HG03469 (cell line): ENCODE results near the gene IL2RA.
"Not testable (repeated sequence)": the region's sequence is repeated elsewhere in the genome, so short reads cannot be mapped to it uniquely, and the experiment has no call there.

Experiments
- ATAC-seq: cut with Tn5 transposase; IDR thresholded peaks from one replicate; pipeline ENCODE4 v1.9.1; 2021; ENCODE audit warnings: mild to moderate bottlenecking, moderate library complexity, moderate number of reproducible peaks; ENCODE audit not compliant: unreplicated experiment

IL2RA gene

DNA sequence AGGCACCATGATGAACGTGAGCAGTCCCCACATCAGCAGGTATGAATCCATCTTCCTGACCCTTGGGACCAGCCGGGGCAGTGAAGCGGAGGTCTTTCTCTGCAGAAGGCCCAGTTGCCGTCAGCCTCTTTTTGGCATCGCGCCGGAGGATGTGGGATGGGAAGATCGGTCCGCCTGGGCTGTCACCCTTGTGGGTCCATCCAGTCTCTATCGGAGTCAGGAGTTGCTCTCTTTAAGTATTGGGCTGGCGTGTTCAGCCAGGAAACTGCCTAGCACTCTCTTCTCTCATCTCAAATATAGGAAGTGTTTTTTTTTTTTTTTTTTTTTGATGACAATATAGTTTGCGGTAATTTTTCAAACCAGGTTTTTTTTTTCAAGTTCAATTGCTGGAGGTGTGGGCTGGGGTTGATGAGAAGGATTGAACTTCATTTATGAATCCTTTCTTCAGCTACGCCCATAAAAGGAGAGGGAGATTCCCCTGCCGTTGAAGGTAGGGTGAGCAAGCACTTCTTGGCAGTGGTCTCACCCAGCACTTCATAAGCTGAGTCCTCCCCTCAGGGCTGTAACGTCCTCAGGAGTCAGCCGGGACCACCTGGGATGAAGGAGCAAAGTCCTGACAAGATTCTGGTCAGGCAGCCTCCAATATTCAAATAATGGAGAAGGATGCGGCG is at the start of gene IL2RA:
Gene IL2RA (minus strand): TSS at position 267 of the 671 bp plus-strand sequence. CDS start 216 bp downstream, at position 51.
- no peak for ATAC-seq

DNA sequence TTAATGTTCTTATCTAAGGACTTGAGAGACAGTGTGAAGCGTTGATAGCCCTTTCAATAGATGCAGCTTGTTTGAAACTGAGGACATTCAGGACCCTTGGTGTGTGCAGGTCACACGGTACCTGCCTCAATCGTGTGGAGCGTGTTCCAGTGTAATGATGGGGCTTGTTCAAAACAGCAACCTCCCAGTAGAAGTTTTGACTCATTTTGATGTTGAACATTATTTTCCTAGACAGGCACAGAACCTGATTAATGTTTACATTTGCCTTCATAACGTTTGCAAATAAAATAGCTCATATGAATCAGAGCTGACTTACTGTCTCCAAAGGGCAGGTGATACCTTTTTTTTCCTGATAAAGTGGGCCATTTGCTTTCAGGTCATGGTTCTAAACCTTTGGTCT is 48.0 kb upstream of the IL2RA start:
- ATAC-seq, result no peak

DNA sequence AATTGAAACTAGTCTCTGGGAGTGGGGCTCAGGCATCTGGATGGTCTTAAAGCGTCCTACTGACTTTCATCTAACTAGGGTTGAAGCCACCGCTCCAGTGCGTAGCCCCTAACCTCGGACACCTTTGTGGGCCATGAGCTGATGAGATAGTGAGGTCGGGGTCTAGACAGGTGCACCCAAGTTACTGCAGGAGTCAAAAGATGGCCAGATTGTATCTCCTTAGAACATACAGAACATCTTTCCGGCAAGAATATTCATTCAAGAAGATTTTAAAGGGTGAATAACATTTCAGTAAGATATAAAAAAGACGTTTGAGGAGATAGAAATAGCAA is 47.2 kb upstream of the IL2RA start:
- ATAC-seq, result no peak

DNA sequence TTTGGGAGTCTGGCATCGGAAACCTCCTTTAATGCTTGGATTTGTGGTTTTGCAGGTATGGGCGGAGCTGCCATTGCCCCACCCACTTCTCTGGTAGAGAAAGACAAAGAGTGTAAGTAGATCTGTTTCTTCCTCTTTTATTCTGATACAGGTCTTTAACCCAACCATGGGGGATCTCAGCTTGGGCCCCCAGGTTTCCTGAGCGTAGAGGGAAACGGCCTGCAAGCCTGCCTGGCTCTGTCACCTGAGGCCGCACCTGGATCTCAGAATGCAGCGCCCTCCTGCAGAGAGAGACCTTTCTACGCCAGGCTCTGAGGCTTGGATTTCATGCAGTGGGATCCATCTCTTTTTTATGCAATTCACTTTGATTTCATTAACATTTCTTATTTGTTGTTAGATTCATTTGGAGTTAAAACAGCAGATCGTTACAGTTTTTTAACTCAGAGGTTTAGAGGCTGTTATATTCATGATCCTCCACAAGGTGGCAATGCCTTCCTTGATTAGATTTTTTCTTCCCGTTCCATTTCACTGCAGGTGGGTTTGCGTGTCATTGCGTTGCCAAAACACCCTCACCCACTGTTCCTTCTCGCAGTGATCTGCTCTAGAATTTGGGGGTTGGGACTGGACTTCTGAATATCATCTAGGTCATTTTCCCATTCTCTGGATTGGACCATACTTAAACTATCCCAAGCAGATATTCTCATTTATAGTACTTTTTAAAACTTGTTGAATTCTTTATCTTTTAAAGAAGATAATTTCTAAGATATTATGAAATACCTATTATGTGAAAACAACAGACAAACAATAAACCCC is 46.7 kb upstream of the IL2RA start:
- ATAC-seq, result no peak

DNA sequence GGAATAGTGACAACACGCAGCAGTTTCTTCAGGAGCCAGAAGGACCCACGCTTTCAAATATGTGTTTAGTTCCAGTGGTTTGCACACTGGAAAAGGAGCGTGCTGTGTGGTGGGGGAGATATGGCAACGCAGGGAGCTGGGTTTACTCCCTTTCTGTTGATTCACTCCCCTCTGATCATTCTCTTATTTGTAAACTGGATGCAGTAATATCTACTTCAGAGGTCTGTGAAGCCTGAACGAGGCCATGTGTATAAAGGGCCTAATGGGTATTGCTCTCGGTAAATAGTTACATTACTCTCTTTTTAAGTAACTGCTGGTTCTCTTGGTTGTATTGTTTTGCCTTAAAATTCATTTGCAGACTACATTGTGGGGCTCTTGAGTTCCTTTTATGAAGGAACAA is 45.9 kb upstream of the IL2RA start:
- no peak for ATAC-seq

DNA sequence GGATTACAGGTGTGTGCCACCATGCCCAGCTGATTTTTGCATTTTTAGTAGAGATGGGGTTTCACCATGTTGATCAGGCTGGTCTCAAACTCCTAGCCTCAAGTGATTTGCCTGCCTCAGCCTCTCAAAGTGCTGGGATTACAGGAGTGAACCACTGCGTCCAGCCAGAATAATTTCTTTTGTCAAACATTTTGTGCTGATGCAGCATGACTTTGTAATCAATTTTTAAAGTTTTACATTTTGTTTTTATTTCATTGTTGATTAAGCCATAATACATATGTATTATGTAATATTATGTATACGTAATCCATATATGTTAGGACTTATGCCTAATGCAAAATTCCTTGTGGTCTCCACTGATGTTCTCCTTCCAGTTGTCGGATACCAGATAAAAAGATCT is 45.4 kb upstream of the IL2RA start:
- ATAC-seq, result not testable (repeated sequence)

DNA sequence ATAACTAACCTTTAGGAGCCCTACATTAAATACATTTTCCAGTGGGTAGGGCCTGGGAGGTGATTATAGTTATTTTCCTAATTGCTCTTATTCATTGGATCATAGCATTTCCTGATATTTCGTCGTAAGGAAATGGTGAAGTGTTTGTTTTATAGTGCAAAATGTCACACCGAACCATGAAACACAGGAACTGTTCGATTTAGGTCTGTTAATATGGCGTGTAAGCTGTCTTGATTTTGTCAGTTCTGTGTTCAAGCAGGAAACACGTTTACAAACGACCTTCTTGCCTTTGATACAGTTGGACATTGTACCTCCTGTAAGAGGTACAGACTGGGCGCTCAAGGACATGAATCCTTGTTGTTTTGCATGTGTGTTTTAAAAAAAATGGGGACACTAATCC is 41.4 kb upstream of the IL2RA start:
- no peak for ATAC-seq

DNA sequence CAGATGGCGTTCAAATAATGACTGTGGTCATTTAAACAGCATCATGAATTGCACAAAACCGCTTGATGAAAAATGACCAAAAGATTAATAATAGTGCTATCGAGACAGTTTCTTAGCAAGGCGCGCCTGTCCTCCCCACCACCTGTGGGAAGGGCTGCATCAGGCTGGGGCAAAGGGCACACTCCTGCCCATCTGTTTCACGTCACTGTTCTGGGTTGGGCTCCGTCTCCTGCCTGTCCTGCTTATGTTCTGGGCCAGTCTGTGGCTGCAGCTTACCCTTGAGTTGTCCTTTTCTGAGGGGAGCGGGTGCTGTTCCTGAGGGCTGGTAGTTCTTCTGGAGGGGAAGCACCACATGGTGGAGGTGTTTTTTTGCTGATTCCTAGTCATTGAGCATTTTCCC is 40.0 kb upstream of the IL2RA start:
- ATAC-seq, result no peak

DNA sequence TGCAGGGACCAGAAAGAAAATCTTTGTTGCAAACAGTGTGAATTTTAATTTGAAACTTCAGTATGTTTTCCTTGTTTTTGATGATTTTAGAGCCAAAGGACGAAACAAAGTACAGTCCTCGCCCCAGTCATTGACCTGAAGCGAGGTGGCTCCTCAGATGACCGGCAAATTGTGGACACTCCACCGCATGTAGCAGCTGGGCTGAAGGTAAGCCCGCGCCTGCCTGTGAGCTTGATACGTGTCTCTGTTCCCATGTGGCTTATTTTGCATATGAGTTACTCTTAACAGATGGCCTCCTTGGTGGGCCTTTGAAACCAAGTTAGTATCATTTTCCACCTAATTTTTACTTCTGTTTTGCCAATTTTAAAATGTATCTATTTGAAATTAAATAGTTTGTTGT is 39.0 kb upstream of the IL2RA start:
- no peak for ATAC-seq

DNA sequence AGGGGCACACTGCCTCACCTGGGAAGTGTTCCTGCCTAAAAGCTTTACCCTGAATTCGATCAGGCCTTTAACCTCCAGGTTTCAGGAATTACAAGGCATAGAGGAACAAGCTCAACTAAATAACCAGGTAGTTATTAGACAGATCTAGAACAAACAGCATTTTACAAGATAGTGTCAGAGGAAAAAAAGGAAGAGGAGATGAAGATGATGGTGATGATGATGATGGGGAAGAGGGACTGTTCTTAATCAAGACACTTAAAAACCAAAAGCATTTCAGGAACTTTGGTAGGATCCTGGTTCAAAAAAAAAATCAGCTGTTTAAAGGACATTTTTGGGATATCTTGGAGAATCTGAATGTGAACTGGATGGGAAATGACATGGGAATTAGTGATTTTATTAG is 38.2 kb upstream of the IL2RA start:
- no peak for ATAC-seq

DNA sequence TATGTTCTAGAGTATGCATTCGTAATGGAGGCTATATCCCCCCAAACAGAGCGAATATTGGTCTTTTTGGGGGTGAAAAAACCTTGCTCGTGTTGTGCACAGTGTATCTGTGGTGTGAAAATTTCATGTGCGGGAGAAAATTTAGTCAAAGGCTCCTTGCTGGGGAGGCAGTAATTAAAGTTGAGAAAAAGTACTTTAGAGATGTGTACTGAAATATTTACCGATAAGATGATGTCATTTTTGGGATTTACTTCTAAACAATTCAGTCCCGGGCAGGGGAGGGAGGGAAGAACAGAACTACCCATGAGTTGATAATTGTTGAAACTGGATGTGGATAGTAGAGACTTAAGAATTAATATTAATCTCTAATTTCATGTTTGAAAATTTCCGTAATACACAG is 36.0 kb upstream of the IL2RA start:
- ATAC-seq, result no peak

DNA sequence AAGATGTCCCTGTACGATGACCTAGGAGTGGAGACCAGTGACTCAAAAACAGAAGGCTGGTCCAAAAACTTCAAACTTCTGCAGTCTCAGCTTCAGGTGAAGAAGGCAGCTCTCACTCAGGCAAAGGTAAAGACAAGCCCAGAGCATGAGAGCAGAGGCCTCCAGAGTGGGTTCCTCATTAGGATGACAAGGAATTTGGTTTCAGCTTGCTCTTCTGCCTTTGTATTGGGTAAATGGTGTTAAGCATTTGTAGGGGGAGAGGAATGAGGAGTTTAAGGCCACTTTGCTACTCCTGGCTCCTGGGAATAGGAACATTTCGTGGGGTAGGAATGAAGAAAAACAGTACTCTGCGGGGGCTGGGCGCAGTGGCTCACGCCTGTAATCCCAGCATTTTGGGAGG is 34.9 kb upstream of the IL2RA start:
- no peak for ATAC-seq

DNA sequence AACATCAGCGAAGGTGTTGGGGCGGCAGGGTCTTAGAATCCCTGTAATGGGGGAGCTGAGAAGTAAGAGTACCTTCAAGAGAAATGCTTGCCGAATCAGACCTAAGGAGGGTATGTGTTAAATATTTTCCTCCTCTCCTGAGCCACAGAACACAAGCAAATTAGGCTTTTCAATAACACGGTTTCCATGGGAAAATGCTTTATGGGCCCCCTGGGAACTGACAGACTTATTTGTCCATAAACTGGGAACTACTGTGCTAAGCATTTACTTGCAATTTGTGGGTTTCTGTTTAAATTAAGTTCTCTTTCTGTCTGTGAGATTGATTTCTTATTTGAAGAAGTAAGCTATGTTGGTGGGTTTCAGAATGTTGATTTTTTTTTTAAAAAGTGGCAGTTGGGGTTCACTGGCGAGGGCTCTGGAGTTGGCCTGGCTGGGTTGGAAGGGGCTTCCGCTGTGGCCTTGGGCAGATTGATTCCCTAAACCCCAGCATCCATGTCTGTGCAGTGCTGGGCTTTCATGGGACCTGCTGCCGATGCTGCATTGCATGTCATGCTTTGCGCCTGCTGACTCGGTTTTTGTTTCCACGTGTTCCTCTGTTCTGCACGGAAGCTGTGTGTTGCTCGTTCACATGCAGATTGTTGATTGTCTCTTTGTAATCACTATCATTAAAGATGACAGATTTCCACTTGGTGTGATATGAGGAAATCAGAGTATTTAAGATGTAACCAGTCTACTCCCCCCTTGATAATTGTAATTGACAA is 33.8 kb upstream of the IL2RA start:
- no peak for ATAC-seq

DNA sequence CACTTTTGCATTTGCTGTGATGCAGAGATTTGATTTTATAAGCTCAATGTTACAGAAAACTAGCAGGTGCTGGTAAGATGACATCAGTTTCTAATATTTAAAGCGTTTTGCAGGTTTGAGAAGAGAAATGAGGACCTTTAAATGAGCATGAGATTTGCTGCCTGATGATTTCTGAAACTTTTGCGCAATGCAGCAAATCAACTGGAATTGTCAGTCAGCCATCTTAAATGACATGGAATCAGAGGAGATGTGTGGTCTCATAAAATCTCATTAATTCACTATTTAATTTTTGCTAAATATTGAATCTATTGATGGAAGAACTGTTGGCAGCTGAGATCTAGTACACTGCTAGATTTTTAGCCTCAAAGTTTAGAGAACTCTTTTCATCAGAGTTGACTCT is 30.6 kb upstream of the IL2RA start:
- ATAC-seq, result no peak

DNA sequence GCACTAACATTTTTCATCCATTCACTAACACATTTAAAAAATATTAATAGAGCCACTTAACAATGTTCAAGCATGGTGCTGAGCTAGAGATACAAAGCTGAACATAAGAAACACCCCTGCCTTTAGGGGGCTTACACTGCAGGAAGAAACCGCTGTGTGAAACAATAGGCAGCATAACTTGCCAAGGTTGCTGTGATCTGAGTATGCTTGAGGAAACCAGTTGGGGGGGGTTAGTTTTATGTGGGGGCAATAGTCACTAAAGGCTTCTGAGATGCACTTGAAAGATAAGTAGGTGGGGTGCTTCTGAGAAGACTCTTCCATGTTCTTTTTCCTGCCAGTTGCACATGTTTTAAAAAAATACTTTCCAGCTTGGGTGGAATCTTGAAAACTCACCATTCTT is 29.5 kb upstream of the IL2RA start:
- ATAC-seq, result no peak

DNA sequence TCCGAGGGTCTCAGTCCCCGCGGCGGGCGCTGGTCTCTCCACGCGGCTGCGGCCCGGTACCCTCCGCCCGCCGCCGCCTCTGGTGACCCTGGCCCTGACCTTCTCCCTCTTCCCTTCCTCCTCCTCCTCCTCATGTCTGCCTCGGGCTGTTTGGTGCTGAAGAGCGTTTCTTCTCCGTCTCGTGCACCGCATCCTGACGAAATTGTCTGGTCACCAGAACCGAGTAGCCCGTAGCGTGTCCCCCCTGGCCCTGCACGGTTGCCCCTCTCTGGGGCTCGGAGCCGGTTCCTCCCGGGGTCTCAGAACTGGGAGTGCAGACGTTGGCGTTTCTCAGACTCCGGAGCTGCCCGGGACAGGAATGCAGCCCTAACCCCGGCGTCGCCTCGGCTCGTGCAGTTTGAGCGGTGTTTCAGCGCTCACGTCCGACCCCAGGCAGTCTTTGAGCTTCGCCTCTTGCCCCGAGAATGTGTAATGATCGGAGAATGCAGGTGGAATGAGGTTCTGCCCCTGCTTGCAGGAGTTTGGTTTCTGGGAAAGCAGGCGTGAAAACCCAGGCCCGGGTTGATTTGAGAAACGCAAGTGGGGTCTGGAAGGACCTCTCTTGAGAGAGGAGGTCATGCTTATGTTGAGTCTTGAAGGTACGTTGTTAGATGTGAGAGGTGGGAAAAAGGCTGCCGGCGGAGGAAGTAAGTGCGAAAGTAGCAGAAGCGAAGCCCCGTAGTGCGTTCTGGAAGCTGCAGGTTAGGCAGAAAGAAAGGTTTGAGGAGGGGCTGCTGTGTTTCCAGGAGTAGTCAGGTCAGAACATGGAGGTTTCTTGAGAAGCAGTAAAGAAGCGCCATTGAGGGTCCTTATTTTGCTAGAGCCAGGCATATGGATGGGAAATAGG is 27.4 kb upstream of the IL2RA start:
- no peak for ATAC-seq

DNA sequence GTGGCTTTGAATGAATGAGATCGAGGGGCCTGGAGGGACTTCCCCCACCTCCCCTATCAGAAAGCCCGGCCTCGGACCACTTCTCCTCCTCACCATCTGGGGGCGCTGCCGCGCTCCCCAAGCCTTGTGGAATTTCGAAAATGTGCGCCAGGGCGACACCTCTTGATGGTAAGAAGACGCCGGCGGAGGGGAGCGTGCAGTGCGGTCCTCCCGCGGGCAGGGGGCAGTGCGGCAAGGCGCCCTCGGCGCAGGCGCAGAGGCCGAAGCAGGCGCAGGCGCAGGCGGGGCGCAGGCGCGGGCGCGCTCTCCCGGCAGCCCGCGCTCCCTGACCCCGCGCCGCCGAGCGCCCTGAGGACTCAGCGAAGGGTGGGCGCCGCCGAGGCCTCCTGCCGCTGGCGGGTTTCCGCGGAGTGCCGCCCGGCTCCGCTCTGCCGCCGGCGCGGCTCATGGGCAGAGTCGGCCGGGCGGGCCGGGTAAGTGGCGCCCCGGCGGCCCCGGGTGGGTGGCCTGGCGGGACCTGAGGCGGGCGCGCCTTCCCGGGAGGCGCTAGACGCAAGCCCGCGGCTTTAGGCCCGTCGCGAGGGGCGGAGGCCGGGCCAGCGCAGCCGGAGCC is 26.7 kb upstream of the IL2RA start, which contains the start of gene RBM17:
Gene RBM17 (plus strand): TSS at position 314 of the 613 bp plus-strand sequence. CDS start 8,032 bp downstream, outside the sequence.
- ATAC-seq, result peak; percentile 80

DNA sequence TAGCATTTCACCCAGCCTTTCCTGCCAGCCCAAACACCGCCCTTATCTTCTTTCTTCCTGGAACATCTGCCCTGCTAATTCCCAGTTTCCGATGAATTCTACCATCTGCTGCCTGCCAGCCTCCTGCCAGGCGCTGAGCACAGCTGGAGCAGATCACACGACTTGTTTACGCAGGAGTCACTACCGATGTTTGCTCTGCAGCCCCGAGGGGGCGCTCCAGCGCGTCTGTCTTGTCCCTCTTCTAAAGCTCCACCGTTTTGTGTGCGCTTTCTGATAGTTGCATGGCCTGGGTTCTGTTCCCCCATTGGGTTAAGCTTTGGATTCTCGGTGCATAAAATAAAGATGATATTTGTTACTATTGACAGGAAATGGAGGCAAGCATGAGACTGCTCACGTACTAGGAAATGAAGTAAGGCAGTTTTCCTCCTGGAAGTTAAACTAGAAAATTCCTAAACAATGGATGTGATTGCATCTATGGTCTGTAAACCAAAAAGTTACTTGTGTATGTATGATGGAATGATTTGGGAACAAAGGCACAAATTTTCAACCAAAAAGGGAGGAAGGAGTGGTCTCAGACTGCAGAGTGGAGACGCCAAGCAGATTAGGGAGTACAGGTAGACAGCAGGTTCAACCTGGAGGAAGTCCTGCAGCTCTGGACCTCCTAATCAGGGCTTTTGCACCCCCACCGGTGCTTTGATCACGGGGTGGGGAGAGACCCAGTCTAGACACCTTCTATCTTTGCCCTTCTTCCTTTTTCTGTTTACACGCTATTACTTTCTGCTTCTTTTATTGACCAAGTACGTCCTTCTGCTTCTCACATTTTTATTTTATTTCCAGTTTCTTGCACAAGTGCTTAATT is 24.4 kb upstream of the IL2RA start:
- peak; percentile 38 for ATAC-seq
